GM23338 (cell line): ENCODE data around the gene KRT9. TPM values are rescaled to one million over a fixed set of nuclear protein-coding genes. Genes with fewer than 3 reads are reported as not detected.

Experiments used
- ATAC-seq: fragments of 200-7000 bp; cut with Tn5 transposase; 3 replicates; pipeline ENCODE4 v1.9.1; 2020
- DNase-seq: peaks from one replicate; pipeline ENCODE4 v3.0.0-alpha.2; 2015; ENCODE audit warnings: low spot score
- H2AFZ ChIP-seq: fragments of 200-600 bp; sonication (generic); 2 replicates; pipeline ENCODE4 v1.8.0; 2016; ENCODE audit warnings: antibody characterized with exemption, mild to moderate bottlenecking, moderate library complexity
- H3F3A ChIP-seq: fragments of 200-600 bp; sonication (generic); replicated peaks from 2 replicates; pipeline ENCODE4 v1.8.0; 2017; ENCODE audit warnings: antibody characterized with exemption, mixed run types, low read depth
- H3K27ac ChIP-seq: fragments of 200-600 bp; sonication (generic); 2 replicates; pipeline ENCODE4 v1.6.1; 2016; ENCODE audit warnings: low read depth
- H3K27me3 ChIP-seq: fragments of 200-600 bp; sonication (generic); 2 replicates; pipeline ENCODE4 v1.8.0; 2016; ENCODE audit warnings: mild to moderate bottlenecking, mixed run types, moderate library complexity; ENCODE audit not compliant: insufficient read depth
- H3K36me3 ChIP-seq: fragments of 200-600 bp; sonication (generic); 2 replicates; pipeline ENCODE4 v1.8.0; 2016; ENCODE audit warnings: mild to moderate bottlenecking; ENCODE audit not compliant: insufficient read depth
- H3K4me1 ChIP-seq: fragments of 200-600 bp; sonication (generic); 2 replicates; pipeline ENCODE4 v1.8.0; 2016; ENCODE audit warnings: mild to moderate bottlenecking, moderate library complexity; ENCODE audit not compliant: insufficient read depth
- H3K4me2 ChIP-seq: fragments of 200-600 bp; sonication (generic); 2 replicates; pipeline ENCODE4 v1.7.1; 2017; ENCODE audit warnings: mixed run types
- H3K4me3 ChIP-seq: fragments of 200-600 bp; sonication (generic); 2 replicates; pipeline ENCODE4 v1.6.1; 2016; ENCODE audit warnings: mixed run types
- H3K79me2 ChIP-seq: fragments of 200-600 bp; sonication (generic); replicated peaks from 2 replicates; pipeline ENCODE4 v1.8.0; 2017; ENCODE audit warnings: mild to moderate bottlenecking; ENCODE audit not compliant: insufficient read depth
- H3K9me2 ChIP-seq: fragments of 200-600 bp; sonication (generic); 2 replicates; pipeline ENCODE4 v1.8.0; 2017; ENCODE audit not compliant: insufficient read depth
- H4K20me1 ChIP-seq: fragments of 200-600 bp; sonication (generic); replicated peaks from 2 replicates; pipeline ENCODE4 v1.8.0; 2017; ENCODE audit warnings: mild to moderate bottlenecking; ENCODE audit not compliant: insufficient read depth
- H3K27ac Mint-ChIP-seq: 2 replicates; pipeline ENCODE4 v1.8.0; 2020; ENCODE audit warnings: inconsistent platforms, mild to moderate bottlenecking, moderate library complexity, mixed read lengths
- H3K27me3 Mint-ChIP-seq: 3 replicates; pipeline ENCODE4 v1.8.0; 2022; ENCODE audit warnings: low read depth, mild to moderate bottlenecking, moderate library complexity, mixed read lengths, inconsistent platforms; ENCODE audit not compliant: insufficient read depth, poor library complexity
- H3K36me3 Mint-ChIP-seq: 3 replicates; pipeline ENCODE4 v1.8.0; 2021; ENCODE audit warnings: low read depth, mild to moderate bottlenecking, inconsistent platforms, moderate library complexity, mixed read lengths
- H3K4me1 Mint-ChIP-seq: 3 replicates; pipeline ENCODE4 v1.8.0; 2020; ENCODE audit warnings: mild to moderate bottlenecking, inconsistent platforms, mixed read lengths
- H3K4me3 Mint-ChIP-seq: 3 replicates; pipeline ENCODE4 v1.8.0; 2021; ENCODE audit warnings: moderate library complexity, mild to moderate bottlenecking, inconsistent platforms, mixed read lengths
- H3K9me3 Mint-ChIP-seq: 3 replicates; pipeline ENCODE4 v1.8.0; 2020; ENCODE audit warnings: moderate library complexity, mild to moderate bottlenecking, inconsistent platforms, mixed read lengths
- CREB1 ChIP-seq: fragments of 250-450 bp; sonication (Bioruptor Pico); IDR thresholded peaks from 2 replicates; pipeline ENCODE4 v1.5.0; 2020; ENCODE audit warnings: low read depth, mild to moderate bottlenecking, moderate library complexity
- EZH2phosphoT487 ChIP-seq: fragments of 200-600 bp; sonication (generic); IDR thresholded peaks from one replicate; pipeline ENCODE4 v1.8.1; 2018; ENCODE audit warnings: antibody characterized with exemption; ENCODE audit not compliant: unreplicated experiment
- JUNB ChIP-seq: IDR thresholded peaks from one replicate; pipeline ENCODE4 v1.6.1; 2016; ENCODE audit warnings: antibody characterized with exemption; ENCODE audit not compliant: unreplicated experiment
- NANOG ChIP-seq: IDR thresholded peaks from 2 replicates; pipeline ENCODE4 v1.6.1; 2016; ENCODE audit warnings: antibody characterized with exemption, borderline replicate concordance
- POLR2AphosphoS5 ChIP-seq: IDR thresholded peaks from 2 replicates; pipeline ENCODE4 v1.6.1; 2016; ENCODE audit warnings: antibody characterized with exemption, low read depth
- STAT1 ChIP-seq: IDR thresholded peaks from one replicate; pipeline ENCODE4 v1.6.1; 2016; ENCODE audit warnings: antibody characterized with exemption; ENCODE audit not compliant: unreplicated experiment
- ZNF114 ChIP-seq: fragments of 250-450 bp; sonication (Bioruptor Pico); IDR thresholded peaks from 2 replicates; pipeline ENCODE4 v1.5.0; 2020; ENCODE audit warnings: mild to moderate bottlenecking, moderate library complexity
- ZNF331 ChIP-seq: fragments of 250-450 bp; sonication (Bioruptor Pico); IDR thresholded peaks from 2 replicates; pipeline ENCODE4 v1.5.0; 2020; ENCODE audit warnings: low read depth, mild to moderate bottlenecking, moderate library complexity
- polyA plus RNA-seq: library from polyadenylated mRNA; unstranded; fragments of >200 nt; fragmentation: Nextera tagmentation; extraction: Ambion mirVana; gene quantifications from 2 replicates; pipeline ENCODE4 v1.2.1, GENCODE V29; 2016
- total RNA-seq: library from RNA; depleted of rRNA; stranded (reverse); fragments of >200 nt; shearing (Covaris generic); gene quantifications from 2 replicates; pipeline ENCODE4 v1.2.3, GENCODE V29; 2014
- TF ChIP-seq, protein P1 (sequence below): fragments of 250-450 bp; sonication (Bioruptor Pico); IDR thresholded peaks from 2 replicates; pipeline ENCODE4 v1.5.0; 2020; ENCODE audit warnings: mild to moderate bottlenecking, moderate library complexity

KRT9 gene
- total and polyA plus RNA-seq, 2 experiments from 2014 or later, result not detected

DNA sequence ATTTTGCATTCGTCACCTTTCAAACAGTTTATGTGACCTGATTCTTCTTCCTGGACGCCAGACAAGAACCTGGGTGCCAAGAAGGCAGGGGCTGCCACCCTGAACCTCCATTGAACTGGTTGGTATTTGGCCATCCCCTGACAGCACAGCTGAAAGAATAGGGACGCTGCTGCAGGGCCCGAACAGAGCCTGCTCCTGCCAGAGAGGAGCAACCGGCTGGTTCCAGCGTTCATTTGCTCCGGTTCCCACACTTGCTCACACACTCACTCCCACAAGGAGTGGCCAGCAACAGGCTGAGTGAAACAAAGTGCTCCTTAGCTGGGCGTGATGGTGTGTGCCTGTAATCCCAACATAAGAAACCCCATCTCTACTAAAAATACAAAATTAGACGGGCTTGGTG, 14.9 kb downstream of the KRT9 start:
- no peaks in the 10 kb centered on the region for H3K79me2 ChIP-seq
- H3K4me1 Mint-ChIP-seq, result peaks cover 8% of the 10 kb centered on the region
- no peaks in the 10 kb centered on the region for H3K36me3 Mint-ChIP-seq

DNA sequence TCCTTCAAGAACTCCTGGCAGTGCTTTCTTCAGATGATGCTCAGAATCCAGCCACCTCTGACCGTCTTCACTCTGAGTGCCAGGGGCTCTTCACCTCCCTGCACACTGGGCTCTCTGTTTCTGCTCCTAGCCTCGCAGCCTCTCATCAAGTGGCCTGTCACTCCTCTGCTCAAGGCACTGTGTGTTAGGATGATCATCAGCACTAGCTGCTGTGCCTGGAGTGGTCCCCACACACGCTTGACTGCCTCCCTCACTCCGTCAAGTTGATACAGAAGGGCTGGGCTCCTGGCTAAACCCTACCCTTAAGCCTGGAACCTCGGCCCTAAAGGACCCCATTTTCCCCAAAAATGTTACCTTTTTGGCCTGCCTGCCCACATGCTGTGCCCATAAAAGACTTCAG, 15.6 kb downstream of the KRT9 start:
- Histone ChIP-seq H3K27ac (no peak overlapping the region), H3K9me2 (no peaks in the 10 kb centered on the region), H3K4me1 (no peaks in the 10 kb centered on the region; the same call in none of the 2 replicates), H2AFZ (no peak overlapping the region), H4K20me1 (no peaks in the 10 kb centered on the region), H3K36me3 (no peaks in the 10 kb centered on the region), H3K27me3 (no peaks in the 10 kb centered on the region), H3F3A (no peaks in the 10 kb centered on the region), H3K79me2 (no peaks in the 10 kb centered on the region), H3K4me2 (no peak overlapping the region), H3K4me3 (no peak overlapping the region)
- no peaks in the 10 kb centered on the region for H3K36me3 Mint-ChIP-seq
- H3K4me3 Mint-ChIP-seq, result no peak overlapping the region
- H3K4me1 Mint-ChIP-seq, result peaks cover 8% of the 10 kb centered on the region
- TF ChIP-seq ZNF331 (CRISPR knock-in tag), result no peak
- TF ChIP-seq POLR2AphosphoS5, result no peak
- H3K9me3 Mint-ChIP-seq, result no peaks in the 10 kb centered on the region
- H3K27me3 Mint-ChIP-seq, result peaks cover 18% of the 10 kb centered on the region
- DNase-seq (no peak), ATAC-seq (no peak)
- no peak overlapping the region for H3K27ac Mint-ChIP-seq

More for the DNA sequence above, 14.9 kb downstream of the KRT9 start:
- Mint-ChIP-seq H3K4me3 (no peak overlapping the region), H3K27ac (no peak overlapping the region), H3K27me3 (peaks cover 16% of the 10 kb centered on the region), H3K9me3 (no peaks in the 10 kb centered on the region)
- no peaks in the 10 kb centered on the region for H3F3A ChIP-seq
- DNase-seq (no peak), ATAC-seq (no peak)
- TF ChIP-seq EZH2phosphoT487 (no peak), STAT1 (no peak)
- no peaks in the 10 kb centered on the region for H3K9me2 ChIP-seq
- no peak overlapping the region for H3K4me2 ChIP-seq
- H3K36me3 ChIP-seq, result no peaks in the 10 kb centered on the region
- no peak overlapping the region for H3K27ac ChIP-seq
- H3K27me3 ChIP-seq, result no peaks in the 10 kb centered on the region
- H3K4me1 ChIP-seq, result no peaks in the 10 kb centered on the region; the same call in none of the 2 replicates
- H3K4me3 ChIP-seq, result no peak overlapping the region
- no peaks in the 10 kb centered on the region for H4K20me1 ChIP-seq
- H2AFZ ChIP-seq, result no peak overlapping the region

DNA sequence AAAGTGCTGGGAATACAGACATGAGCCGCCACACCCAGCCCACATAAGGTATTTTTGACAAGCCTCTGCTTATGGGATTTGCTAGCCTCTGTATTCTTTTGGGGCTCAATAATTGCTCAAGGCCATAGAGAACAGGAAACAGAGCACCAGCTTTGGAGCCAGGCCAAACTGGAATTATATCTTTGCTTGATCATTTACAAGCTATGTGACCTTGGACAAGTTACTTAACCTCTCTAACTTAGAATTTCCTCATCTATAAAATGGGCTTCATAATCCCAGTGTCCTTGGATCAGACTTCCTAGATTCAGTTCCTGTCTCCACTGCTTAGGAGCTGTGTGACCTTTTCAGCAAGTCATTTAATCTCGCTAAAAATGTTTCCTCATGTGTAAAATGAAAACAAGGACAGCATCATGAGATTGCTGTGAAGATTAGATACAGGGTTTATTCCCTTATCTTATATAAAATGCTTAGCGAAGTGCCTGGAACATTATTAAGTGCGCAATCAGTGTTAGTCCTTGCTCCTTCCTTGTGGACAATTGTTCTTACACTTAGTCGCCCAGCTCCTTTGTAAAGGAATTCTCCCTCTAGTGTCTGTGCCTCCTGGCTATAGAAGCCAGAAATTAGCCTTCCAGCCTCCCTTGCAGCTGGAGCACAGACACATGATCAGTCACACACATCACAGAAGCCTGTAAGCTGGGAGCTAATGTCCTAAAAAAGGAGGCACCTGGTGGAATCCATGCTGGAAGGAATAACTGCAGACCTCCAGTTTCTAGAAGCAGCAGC, 16.6 kb downstream of the KRT9 start:
- no peaks in the 10 kb centered on the region; the same call in none of the 2 replicates for H3K4me1 ChIP-seq
- Mint-ChIP-seq H3K9me3 (no peaks in the 10 kb centered on the region), H3K27ac (no peak overlapping the region), H3K4me3 (no peak overlapping the region), H3K27me3 (peaks cover 18% of the 10 kb centered on the region), H3K36me3 (no peaks in the 10 kb centered on the region), H3K4me1 (peaks cover 8% of the 10 kb centered on the region)
- no peaks in the 10 kb centered on the region for H4K20me1 ChIP-seq
- ATAC-seq, result no peak
- no peaks in the 10 kb centered on the region for H3F3A ChIP-seq
- H3K4me3 ChIP-seq, result no peak overlapping the region
- H3K36me3 ChIP-seq, result no peaks in the 10 kb centered on the region
- no peak overlapping the region for H2AFZ ChIP-seq
- no peak overlapping the region for H3K4me2 ChIP-seq
- H3K27me3 ChIP-seq, result no peaks in the 10 kb centered on the region
- H3K27ac ChIP-seq, result no peak overlapping the region
- DNase-seq, result no peak
- no peaks in the 10 kb centered on the region for H3K9me2 ChIP-seq
- no peaks in the 10 kb centered on the region for H3K79me2 ChIP-seq
- TF ChIP-seq JUNB, result no peak
- TF ChIP-seq NANOG, result no peak
- no peak for TF ChIP-seq STAT1
- TF ChIP-seq EZH2phosphoT487, result no peak
- TF ChIP-seq CREB1 (CRISPR knock-in tag), result no peak
- TF ChIP-seq ZNF114 (CRISPR knock-in tag), result no peak
- TF ChIP-seq, protein P1, sequence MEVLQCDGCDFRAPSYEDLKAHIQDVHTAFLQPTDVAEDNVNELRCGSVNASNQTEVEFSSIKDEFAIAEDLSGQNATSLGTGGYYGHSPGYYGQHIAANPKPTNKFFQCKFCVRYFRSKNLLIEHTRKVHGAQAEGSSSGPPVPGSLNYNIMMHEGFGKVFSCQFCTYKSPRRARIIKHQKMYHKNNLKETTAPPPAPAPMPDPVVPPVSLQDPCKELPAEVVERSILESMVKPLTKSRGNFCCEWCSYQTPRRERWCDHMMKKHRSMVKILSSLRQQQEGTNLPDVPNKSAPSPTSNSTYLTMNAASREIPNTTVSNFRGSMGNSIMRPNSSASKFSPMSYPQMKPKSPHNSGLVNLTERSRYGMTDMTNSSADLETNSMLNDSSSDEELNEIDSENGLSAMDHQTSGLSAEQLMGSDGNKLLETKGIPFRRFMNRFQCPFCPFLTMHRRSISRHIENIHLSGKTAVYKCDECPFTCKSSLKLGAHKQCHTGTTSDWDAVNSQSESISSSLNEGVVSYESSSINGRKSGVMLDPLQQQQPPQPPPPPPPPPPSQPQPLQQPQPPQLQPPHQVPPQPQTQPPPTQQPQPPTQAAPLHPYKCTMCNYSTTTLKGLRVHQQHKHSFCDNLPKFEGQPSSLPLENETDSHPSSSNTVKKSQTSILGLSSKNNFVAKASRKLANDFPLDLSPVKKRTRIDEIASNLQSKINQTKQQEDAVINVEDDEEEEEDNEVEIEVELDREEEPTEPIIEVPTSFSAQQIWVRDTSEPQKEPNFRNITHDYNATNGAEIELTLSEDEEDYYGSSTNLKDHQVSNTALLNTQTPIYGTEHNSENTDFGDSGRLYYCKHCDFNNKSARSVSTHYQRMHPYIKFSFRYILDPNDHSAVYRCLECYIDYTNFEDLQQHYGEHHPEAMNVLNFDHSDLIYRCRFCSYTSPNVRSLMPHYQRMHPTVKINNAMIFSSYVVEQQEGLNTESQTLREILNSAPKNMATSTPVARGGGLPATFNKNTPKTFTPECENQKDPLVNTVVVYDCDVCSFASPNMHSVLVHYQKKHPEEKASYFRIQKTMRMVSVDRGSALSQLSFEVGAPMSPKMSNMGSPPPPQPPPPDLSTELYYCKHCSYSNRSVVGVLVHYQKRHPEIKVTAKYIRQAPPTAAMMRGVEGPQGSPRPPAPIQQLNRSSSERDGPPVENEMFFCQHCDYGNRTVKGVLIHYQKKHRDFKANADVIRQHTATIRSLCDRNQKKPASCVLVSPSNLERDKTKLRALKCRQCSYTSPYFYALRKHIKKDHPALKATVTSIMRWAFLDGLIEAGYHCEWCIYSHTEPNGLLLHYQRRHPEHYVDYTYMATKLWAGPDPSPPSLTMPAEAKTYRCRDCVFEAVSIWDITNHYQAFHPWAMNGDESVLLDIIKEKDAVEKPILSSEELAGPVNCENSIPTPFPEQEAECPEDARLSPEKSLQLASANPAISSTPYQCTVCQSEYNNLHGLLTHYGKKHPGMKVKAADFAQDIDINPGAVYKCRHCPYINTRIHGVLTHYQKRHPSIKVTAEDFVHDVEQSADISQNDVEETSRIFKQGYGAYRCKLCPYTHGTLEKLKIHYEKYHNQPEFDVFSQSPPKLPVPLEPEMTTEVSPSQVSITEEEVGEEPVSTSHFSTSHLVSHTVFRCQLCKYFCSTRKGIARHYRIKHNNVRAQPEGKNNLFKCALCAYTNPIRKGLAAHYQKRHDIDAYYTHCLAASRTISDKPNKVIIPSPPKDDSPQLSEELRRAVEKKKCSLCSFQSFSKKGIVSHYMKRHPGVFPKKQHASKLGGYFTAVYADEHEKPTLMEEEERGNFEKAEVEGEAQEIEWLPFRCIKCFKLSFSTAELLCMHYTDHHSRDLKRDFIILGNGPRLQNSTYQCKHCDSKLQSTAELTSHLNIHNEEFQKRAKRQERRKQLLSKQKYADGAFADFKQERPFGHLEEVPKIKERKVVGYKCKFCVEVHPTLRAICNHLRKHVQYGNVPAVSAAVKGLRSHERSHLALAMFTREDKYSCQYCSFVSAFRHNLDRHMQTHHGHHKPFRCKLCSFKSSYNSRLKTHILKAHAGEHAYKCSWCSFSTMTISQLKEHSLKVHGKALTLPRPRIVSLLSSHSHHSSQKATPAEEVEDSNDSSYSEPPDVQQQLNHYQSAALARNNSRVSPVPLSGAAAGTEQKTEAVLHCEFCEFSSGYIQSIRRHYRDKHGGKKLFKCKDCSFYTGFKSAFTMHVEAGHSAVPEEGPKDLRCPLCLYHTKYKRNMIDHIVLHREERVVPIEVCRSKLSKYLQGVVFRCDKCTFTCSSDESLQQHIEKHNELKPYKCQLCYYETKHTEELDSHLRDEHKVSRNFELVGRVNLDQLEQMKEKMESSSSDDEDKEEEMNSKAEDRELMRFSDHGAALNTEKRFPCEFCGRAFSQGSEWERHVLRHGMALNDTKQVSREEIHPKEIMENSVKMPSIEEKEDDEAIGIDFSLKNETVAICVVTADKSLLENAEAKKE (CRISPR knock-in tag), result no peak
